Measurements from ENCODE around the gene KRTAP4-8.
"Not testable (repeated sequence)": the region's sequence is repeated elsewhere in the genome, so short reads cannot be mapped to it uniquely, and the experiment has no call there.

Gene KRTAP4-8

GRCh38 chr17:41096055-41096454 is 1.9 kb downstream of the KRTAP4-8 start:
- no peak for TF ChIP-seq CTCF (IDR thresholded peaks at IDR 0.05; ENCODE audit: low read depth, low read length)
- no peak overlapping the region for H3K4me3 ChIP-seq (ENCODE audit: low read depth, low read length)
- in situ Hi-C loops (cut with HindIII; ENCODE audit: low sequenced_read_pairs) = no loop called here
- DNase-seq (ENCODE audit: low read depth, low spot score) = no peak

- DNase-seq (ENCODE audit: low read depth, low spot score); H3K4me3 ChIP-seq (ENCODE audit: low read depth, low read length); in situ Hi-C loops (cut with HindIII; ENCODE audit: low sequenced_read_pairs): not testable (repeated sequence)
Observed at GRCh38 chr17:41088760-41089352, 9.1 kb downstream of the KRTAP4-8 start.

- in situ Hi-C loops (cut with HindIII; ENCODE audit: low sequenced_read_pairs); H3K4me3 ChIP-seq (ENCODE audit: low read depth, low read length); DNase-seq (ENCODE audit: low read depth, low spot score): not testable (repeated sequence)
Observed at GRCh38 chr17:41084100-41084856, 13.7 kb downstream of the KRTAP4-8 start, which contains the start of gene KRTAP4-7. Gene KRTAP4-7 (plus strand): TSS chr17:41084150. CDS start chr17:41084207, 57 bp downstream.

- H3K4me3 ChIP-seq (ENCODE audit: low read depth, low read length); in situ Hi-C loops (cut with HindIII; ENCODE audit: low sequenced_read_pairs); DNase-seq (ENCODE audit: low read depth, low spot score): not testable (repeated sequence)
Observed at GRCh38 chr17:41083427-41083826, 14.5 kb downstream of the KRTAP4-8 start.

- in situ Hi-C loops (cut with HindIII; ENCODE audit: low sequenced_read_pairs) = no loop called here
- no peak for TF ChIP-seq CTCF (IDR thresholded peaks at IDR 0.05; ENCODE audit: low read depth, low read length)
- no peak for DNase-seq (ENCODE audit: low read depth, low spot score)
- no peak overlapping the region for H3K4me3 ChIP-seq (ENCODE audit: low read depth, low read length)
Observed at GRCh38 chr17:41082626-41083025, 15.3 kb downstream of the KRTAP4-8 start.

- DNase-seq (ENCODE audit: low read depth, low spot score) = no peak
- in situ Hi-C loops (cut with HindIII; ENCODE audit: low sequenced_read_pairs) = no loop called here
- no peak for TF ChIP-seq CTCF (IDR thresholded peaks at IDR 0.05; ENCODE audit: low read depth, low read length)
- H3K4me3 ChIP-seq (ENCODE audit: low read depth, low read length) = no peak overlapping the region
Observed at GRCh38 chr17:41076788-41077187, 21.2 kb downstream of the KRTAP4-8 start.

GRCh38 chr17:41073676-41074075 is 24.3 kb downstream of the KRTAP4-8 start:
- no peak overlapping the region for H3K4me3 ChIP-seq (ENCODE audit: low read depth, low read length)
- DNase-seq (ENCODE audit: low read depth, low spot score) = no peak
- no peak for TF ChIP-seq CTCF (IDR thresholded peaks at IDR 0.05; ENCODE audit: low read depth, low read length)
- in situ Hi-C loops (cut with HindIII; ENCODE audit: low sequenced_read_pairs) = no loop called here

GRCh38 chr17:41071606-41072360 is 26.2 kb downstream of the KRTAP4-8 start:
- no peak for DNase-seq (ENCODE audit: low read depth, low spot score)
- H3K4me3 ChIP-seq (ENCODE audit: low read depth, low read length) = no peak overlapping the region
- TF ChIP-seq CTCF (IDR thresholded peaks at IDR 0.05; ENCODE audit: low read depth, low read length) = no peak
- in situ Hi-C loops (cut with HindIII; ENCODE audit: low sequenced_read_pairs) = no loop called here
